Naive thymus-derived CD8-positive, alpha-beta T cell (primary cell): ENCODE results near the gene POLR3H. TPM values are rescaled to one million over a fixed set of nuclear protein-coding genes. Genes with fewer than 3 reads are reported as not detected.

Experiments
- ATAC-seq, 2 donors: fragments of 150-1000 bp; cut with Tn5 transposase in 1 of 2; sonication (Bioruptor Pico), chemical (Tn5 transposase) in 1 of 2; 1 replicate in 1 of 2; 2 replicates in 1 of 2; pipeline ENCODE4 v1.10.0; 2021; ENCODE audit warnings: mild to moderate bottlenecking in 2 of 2, moderate library complexity in 2 of 2
- POLR2A ChIA-PET: fragments of 350-600 bp; sonication (Branson Sonifier 250); formaldehyde crosslinking; loops from one replicate; lab custom pipeline; 2021; ENCODE audit warnings: antibody characterized with exemption; lab: Charles Lee
- DNase-seq, 10 donors: peaks; one replicate each; pipeline versions ENCODE4 v3.0.0 to v3.0.0-alpha.2; 2020 to 2022
- H3K27ac Mint-ChIP-seq, 10 donors: one replicate each; pipeline ENCODE4 v1.8.0; 2020 to 2022; ENCODE audit warnings: mild to moderate bottlenecking in 10 of 10, mixed read lengths in 10 of 10, moderate library complexity in 4 of 10, inconsistent platforms in 1 of 10
- H3K27me3 Mint-ChIP-seq, 5 donors: one replicate each; pipeline ENCODE4 v1.8.0; 2021 to 2022; ENCODE audit warnings: mixed read lengths in 5 of 5
- H3K36me3 Mint-ChIP-seq, 3 donors: one replicate each; pipeline ENCODE4 v1.8.0; 2020 to 2022; ENCODE audit warnings: mixed read lengths in 3 of 3, mild to moderate bottlenecking in 2 of 3, inconsistent platforms in 1 of 3
- H3K4me1 Mint-ChIP-seq, 4 donors: one replicate each; pipeline ENCODE4 v1.8.0; 2021 to 2022; ENCODE audit warnings: mixed read lengths in 4 of 4
- H3K4me3 Mint-ChIP-seq, 10 donors: one replicate each; pipeline ENCODE4 v1.8.0; 2020 to 2022; ENCODE audit warnings: mild to moderate bottlenecking in 10 of 10, mixed read lengths in 10 of 10, moderate library complexity in 6 of 10, inconsistent platforms in 1 of 10
- H3K9me3 Mint-ChIP-seq, 9 donors: one replicate each; pipeline ENCODE4 v1.8.0; 2020 to 2022; ENCODE audit warnings: mixed read lengths in 9 of 9, mild to moderate bottlenecking in 3 of 9, inconsistent platforms in 1 of 9, moderate library complexity in 1 of 9
- polyA plus RNA-seq, 3 donors: library from polyadenylated mRNA; unstranded; fragments of 300-500 nt; fragmentation: Illumina TruSeq; gene quantifications; one replicate each; pipeline ENCODE4 v1.2.3, GENCODE V29; 2021
- total RNA-seq, 8 experiments: library from RNA in 2 of 8; stranded (reverse) in 2 of 8; gene quantifications; one replicate each; pipeline ENCODE4 v1.2.3 and lab custom pipeline; 2021 to 2026

POLR3H gene
- total and polyA plus RNA-seq, 5 experiments from 2014 or later, result 24.7 to 54.6 (median 30.9) TPM

GRCh38 chr22:41542224-41542623 is 2.0 kb downstream of the POLR3H start:
- no peak for ATAC-seq
- H3K27ac Mint-ChIP-seq, result peak overlapping the region; percentile 57 to 99 (median 90)
- POLR2A ChIA-PET, result interaction anchor here (2.5 kb wide), 1 partner anchor 47 kb away, joined by 10 read pairs; the partner anchor contains the start of gene PMM1
- H3K36me3 Mint-ChIP-seq, result peaks cover 0 to 18% (median 0%) of the 10 kb centered on the region in 3 donors
- H3K4me1 Mint-ChIP-seq, result peaks cover 21 to 57% (median 51%) of the 10 kb centered on the region in 4 donors
- no peaks in the 10 kb centered on the region for H3K27me3 Mint-ChIP-seq
- no peak for DNase-seq
- no peaks in the 10 kb centered on the region for H3K9me3 Mint-ChIP-seq
- H3K4me3 Mint-ChIP-seq, result peak overlapping the region; percentile 75 to 100 (median 98)

- H3K27me3 Mint-ChIP-seq, result no peaks in the 10 kb centered on the region
- H3K4me3 Mint-ChIP-seq, result peak overlapping the region in 9 of 10 donors; percentile 0 to 64 (median 27)
- peaks cover 23 to 59% (median 51%) of the 10 kb centered on the region in 4 donors for H3K4me1 Mint-ChIP-seq
Measured at GRCh38 chr22:41541484-41541883, 2.8 kb downstream of the POLR3H start.

GRCh38 chr22:41540365-41540764 is 3.9 kb downstream of the POLR3H start:
- POLR2A ChIA-PET, result interaction anchor here (0.6 kb wide), 1 partner anchor 135 kb away, joined by 3 read pairs; no protein-coding TSS in a partner anchor
- H3K36me3 Mint-ChIP-seq, result peaks cover 0 to 24% (median 0%) of the 10 kb centered on the region in 3 donors
- H3K27me3 Mint-ChIP-seq, result no peaks in the 10 kb centered on the region
- DNase-seq, result no peak
- ATAC-seq, result no peak
- H3K27ac Mint-ChIP-seq, result peak overlapping the region in 4 of 10 donors; percentile 32 to 67 (median 48)
- peak overlapping the region in 1 of 10 donors; percentile 19 for H3K4me3 Mint-ChIP-seq
- peaks cover 23 to 55% (median 50%) of the 10 kb centered on the region in 4 donors for H3K4me1 Mint-ChIP-seq
- H3K9me3 Mint-ChIP-seq, result no peaks in the 10 kb centered on the region

More at GRCh38 chr22:41541484-41541883, 2.8 kb downstream of the POLR3H start:
- DNase-seq, result no peak
- no peak for ATAC-seq
- Mint-ChIP-seq H3K36me3 (peaks cover 0 to 20% (median 0%) of the 10 kb centered on the region in 3 donors), H3K9me3 (no peaks in the 10 kb centered on the region), H3K27ac (peak overlapping the region in 9 of 10 donors; percentile 13 to 98 (median 57))
- POLR2A ChIA-PET, result interaction anchor here (1.0 kb wide), 1 partner anchor 10 kb away, joined by 3 read pairs; no protein-coding TSS in a partner anchor

GRCh38 chr22:41540006-41540315 is 4.3 kb downstream of the POLR3H start:
- DNase-seq (no peak), ATAC-seq (no peak)
- no peak overlapping the region for H3K4me3 Mint-ChIP-seq
- peaks cover 22 to 55% (median 48%) of the 10 kb centered on the region in 4 donors for H3K4me1 Mint-ChIP-seq
- POLR2A ChIA-PET, result interaction anchor here (0.6 kb wide), 1 partner anchor 134 kb away, joined by 3 read pairs; no protein-coding TSS in a partner anchor
- H3K36me3 Mint-ChIP-seq, result peaks cover 0 to 27% (median 0%) of the 10 kb centered on the region in 3 donors
- H3K27me3 Mint-ChIP-seq, result no peaks in the 10 kb centered on the region
- H3K9me3 Mint-ChIP-seq, result no peaks in the 10 kb centered on the region
- peak overlapping the region in 5 of 10 donors; percentile 37 to 85 (median 61) for H3K27ac Mint-ChIP-seq

GRCh38 chr22:41539146-41540005 is 4.9 kb downstream of the POLR3H start:
- H3K27me3 Mint-ChIP-seq, result no peaks in the 10 kb centered on the region
- H3K36me3 Mint-ChIP-seq, result peaks cover 0 to 33% (median 0%) of the 10 kb centered on the region in 3 donors
- H3K4me1 Mint-ChIP-seq, result peaks cover 17 to 50% (median 43%) of the 10 kb centered on the region in 4 donors
- H3K27ac Mint-ChIP-seq, result peak overlapping the region in 5 of 10 donors; percentile 35 to 61 (median 47)
- POLR2A ChIA-PET, result no interaction called here
- no peak overlapping the region for H3K4me3 Mint-ChIP-seq
- ATAC-seq (no peak), DNase-seq (no peak)
- H3K9me3 Mint-ChIP-seq, result no peaks in the 10 kb centered on the region

- no peak for DNase-seq
- Mint-ChIP-seq H3K27me3 (no peaks in the 10 kb centered on the region), H3K4me3 (no peak overlapping the region), H3K9me3 (no peaks in the 10 kb centered on the region), H3K27ac (peak overlapping the region in 1 of 10 donors; percentile 47), H3K4me1 (peaks cover 15 to 46% (median 37%) of the 10 kb centered on the region in 4 donors), H3K36me3 (peaks cover 0 to 36% (median 0%) of the 10 kb centered on the region in 3 donors)
- no peak for ATAC-seq
- POLR2A ChIA-PET, result interaction anchor here (1.1 kb wide), 1 partner anchor 51 kb away, joined by 3 read pairs; the partner anchor contains the start of gene PMM1
Measured at GRCh38 chr22:41538583-41538982, 5.7 kb downstream of the POLR3H start.

GRCh38 chr22:41537203-41537602 is 7.1 kb downstream of the POLR3H start:
- POLR2A ChIA-PET, result no interaction called here
- Mint-ChIP-seq H3K36me3 (peaks cover 0 to 38% (median 0%) of the 10 kb centered on the region in 3 donors), H3K4me3 (no peak overlapping the region), H3K9me3 (no peaks in the 10 kb centered on the region), H3K27me3 (no peaks in the 10 kb centered on the region), H3K27ac (peak overlapping the region in 3 of 10 donors; percentile 25 to 63 (median 49)), H3K4me1 (peaks cover 12 to 36% (median 24%) of the 10 kb centered on the region in 4 donors)
- DNase-seq (no peak), ATAC-seq (no peak)

GRCh38 chr22:41535244-41535643 is 9.0 kb downstream of the POLR3H start:
- Mint-ChIP-seq H3K9me3 (no peaks in the 10 kb centered on the region), H3K4me3 (no peak overlapping the region), H3K27me3 (no peaks in the 10 kb centered on the region), H3K4me1 (peaks cover 2 to 18% (median 9%) of the 10 kb centered on the region in 4 donors), H3K36me3 (peaks cover 0 to 45% (median 1%) of the 10 kb centered on the region in 3 donors), H3K27ac (peak overlapping the region in 1 of 10 donors; percentile 47)
- DNase-seq, result no peak
- POLR2A ChIA-PET, result interaction anchor here (0.6 kb wide), 1 partner anchor 128 kb away, joined by 4 read pairs; no protein-coding TSS in a partner anchor
- no peak for ATAC-seq

GRCh38 chr22:41534219-41534618 is 10.1 kb downstream of the POLR3H start:
- no peaks in the 10 kb centered on the region for H3K9me3 Mint-ChIP-seq

GRCh38 chr22:41532908-41533825 is 11.1 kb downstream of the POLR3H start:
- no peaks in the 10 kb centered on the region for H3K27me3 Mint-ChIP-seq
- peaks cover 0 to 11% (median 7%) of the 10 kb centered on the region in 4 donors for H3K4me1 Mint-ChIP-seq
- no peaks in the 10 kb centered on the region for H3K9me3 Mint-ChIP-seq
- no peak overlapping the region for H3K4me3 Mint-ChIP-seq
- peak overlapping the region in 3 of 10 donors; percentile 52 to 63 (median 57) for H3K27ac Mint-ChIP-seq
- ATAC-seq (peak; percentile 74 to 75), DNase-seq (peak; percentile 23 to 82 (median 52))
- peaks cover 3 to 47% (median 5%) of the 10 kb centered on the region in 3 donors for H3K36me3 Mint-ChIP-seq
- POLR2A ChIA-PET, result interaction anchor here (1.0 kb wide), 1 partner anchor 11 kb away, joined by 3 read pairs; the partner anchor contains the start of gene POLR3H

More at GRCh38 chr22:41534219-41534618, 10.1 kb downstream of the POLR3H start:
- Mint-ChIP-seq H3K27ac (peak overlapping the region in 4 of 10 donors; percentile 17 to 70 (median 62)), H3K27me3 (no peaks in the 10 kb centered on the region), H3K4me3 (no peak overlapping the region), H3K36me3 (peaks cover 0 to 44% (median 3%) of the 10 kb centered on the region in 3 donors), H3K4me1 (peaks cover 0 to 11% (median 6%) of the 10 kb centered on the region in 4 donors)
- POLR2A ChIA-PET, result no interaction called here
- no peak for DNase-seq
- ATAC-seq, result no peak

GRCh38 chr22:41531715-41532477 is 12.4 kb downstream of the POLR3H start:
- H3K4me3 Mint-ChIP-seq, result no peak overlapping the region

More at GRCh38 chr22:41531715-41532477, 12.4 kb downstream of the POLR3H start:
- Mint-ChIP-seq H3K4me1 (peaks cover 0 to 9% (median 6%) of the 10 kb centered on the region in 4 donors), H3K27ac (peak overlapping the region in 7 of 10 donors; percentile 27 to 56 (median 47)), H3K9me3 (no peaks in the 10 kb centered on the region), H3K27me3 (no peaks in the 10 kb centered on the region), H3K36me3 (peaks cover 3 to 50% (median 5%) of the 10 kb centered on the region in 3 donors)
- POLR2A ChIA-PET, result interaction anchor here (1.0 to 1.1 kb wide), 2 partner anchors 9 to 12 kb away, joined by 3 read pairs; partner anchors contain the start of gene POLR3H
- ATAC-seq (no peak), DNase-seq (no peak)
